ENCODE measurements around the gene TAF15.

TAF15 gene

GRCh38 chr17:35889818-35890773, 80.8 kb downstream of the TAF15 start:
- Histone ChIP-seq H2AFZ (ENCODE audit: low read depth, low read length) (no peak overlapping the region), H3K27me3 (ENCODE audit: low read depth, low read length) (no peaks in the 10 kb centered on the region), H3K9ac (ENCODE audit: low read length) (no peak overlapping the region), H3K27ac (ENCODE audit: low read length) (no peak overlapping the region), H3K79me2 (ENCODE audit: low read length) (no peaks in the 10 kb centered on the region), H3K36me3 (replicated peaks; ENCODE audit: low read depth, low read length) (no peaks in the 10 kb centered on the region), H3K4me1 (ENCODE audit: low read length) (peaks cover 20% of the 10 kb centered on the region), H3K4me2 (ENCODE audit: low read length) (no peak overlapping the region), H3K4me3 (ENCODE audit: low read length) (no peak overlapping the region), H4K20me1 (ENCODE audit: insufficient read depth, low read length) (no peaks in the 10 kb centered on the region), H3K9me3 (ENCODE audit: insufficient read depth, low read length) (no peaks in the 10 kb centered on the region)
- no peak for TF ChIP-seq EZH2phosphoT487 (IDR thresholded peaks at IDR 0.05; ENCODE audit: low read depth)
- no peak for TF ChIP-seq CTCF (IDR thresholded peaks at IDR 0.05; ENCODE audit: low read depth, low read length)

- H3K4me3 ChIP-seq (ENCODE audit: low read length), result no peak overlapping the region
- H3K27ac ChIP-seq (ENCODE audit: low read length), result no peak overlapping the region
- H3K9ac ChIP-seq (ENCODE audit: low read length), result no peak overlapping the region
- H3K79me2 ChIP-seq (ENCODE audit: low read length), result no peaks in the 10 kb centered on the region
- H3K4me1 ChIP-seq (ENCODE audit: low read length), result peaks cover 20% of the 10 kb centered on the region
- no peaks in the 10 kb centered on the region for H3K9me3 ChIP-seq (ENCODE audit: insufficient read depth, low read length)
- H3K4me2 ChIP-seq (ENCODE audit: low read length), result no peak overlapping the region
- H3K36me3 ChIP-seq (replicated peaks; ENCODE audit: low read depth, low read length), result no peaks in the 10 kb centered on the region
- H3K27me3 ChIP-seq (ENCODE audit: low read depth, low read length), result no peaks in the 10 kb centered on the region
- TF ChIP-seq CTCF (IDR thresholded peaks at IDR 0.05; ENCODE audit: low read depth, low read length), result no peak
- no peak for TF ChIP-seq EZH2phosphoT487 (IDR thresholded peaks at IDR 0.05; ENCODE audit: low read depth)
- H2AFZ ChIP-seq (ENCODE audit: low read depth, low read length), result no peak overlapping the region
- no peaks in the 10 kb centered on the region for H4K20me1 ChIP-seq (ENCODE audit: insufficient read depth, low read length)
These were observed 81.5 kb downstream of the TAF15 start for GRCh38 chr17:35890774-35891155.

- Histone ChIP-seq H3K4me1 (ENCODE audit: low read length) (peaks cover 20% of the 10 kb centered on the region), H3K79me2 (ENCODE audit: low read length) (no peaks in the 10 kb centered on the region), H3K9me3 (ENCODE audit: insufficient read depth, low read length) (no peaks in the 10 kb centered on the region), H3K4me3 (ENCODE audit: low read length) (no peak overlapping the region), H3K9ac (ENCODE audit: low read length) (no peak overlapping the region), H3K27me3 (ENCODE audit: low read depth, low read length) (no peaks in the 10 kb centered on the region), H3K4me2 (ENCODE audit: low read length) (no peak overlapping the region), H2AFZ (ENCODE audit: low read depth, low read length) (no peak overlapping the region), H3K36me3 (replicated peaks; ENCODE audit: low read depth, low read length) (no peaks in the 10 kb centered on the region), H4K20me1 (ENCODE audit: insufficient read depth, low read length) (no peaks in the 10 kb centered on the region), H3K27ac (ENCODE audit: low read length) (no peak overlapping the region)
- TF ChIP-seq EZH2phosphoT487 (IDR thresholded peaks at IDR 0.05; ENCODE audit: low read depth) (no peak), CTCF (IDR thresholded peaks at IDR 0.05; ENCODE audit: low read depth, low read length) (no peak)
These were observed 82.0 kb downstream of the TAF15 start for GRCh38 chr17:35891269-35891668.

All from OCI-LY3 (cell line).